HT1080 (cell line): ENCODE data around the gene YIPF3. TPM values are rescaled to one million over a fixed set of nuclear protein-coding genes. Genes with fewer than 3 reads are reported as not detected.

ENCODE experiments used
- DNase-seq: peaks from one replicate; pipeline ENCODE4 v3.0.0-alpha.2; 2015; ENCODE audit warnings: low read depth
- small RNA-seq: library from RNA; depleted of rRNA; stranded (forward); fragments of <200 nt; gene quantifications from one replicate; pipeline ENCODE3, GENCODE V24; 2014
- total RNA-seq: library from RNA; depleted of rRNA; stranded (reverse); fragments of >200 nt; shearing (Covaris generic); gene quantifications from 2 replicates; pipeline ENCODE4 v1.2.3, GENCODE V29; 2014; rRNA removed

Gene YIPF3
- total RNA-seq, 1 experiment from 2014 or later, result 100 TPM

GRCh38 chr6:43465948-43466347 lies 50.8 kb downstream of the YIPF3 start:
- no peak for DNase-seq

GRCh38 chr6:43464337-43464736 lies 52.4 kb downstream of the YIPF3 start:
- no peak for DNase-seq

- no peak for DNase-seq
These were observed 54.8 kb downstream of the YIPF3 start for GRCh38 chr6:43461936-43462335.

Small RNA genes within 50 kb of the gene (small RNA-seq; reads per million reads assigned to genes)
- gene RF00426 (not detected), gene RNU6-1113P (not detected)

Other genes with a start within 250 kb of the YIPF3 start
- gene SLC22A7, start 218.7 kb downstream of the YIPF3 start, total RNA-seq, result not detected in 2 replicates
- gene CRIP3, start 208.1 kb downstream of the YIPF3 start, total RNA-seq, result not detected in 2 replicates
- gene ZNF318, start 147.3 kb downstream of the YIPF3 start, total RNA-seq, result 4.8 and 6.4 TPM in 2 replicates
- 8.4 and 11.7 TPM in 2 replicates for gene ABCC10, start 89.4 kb downstream of the YIPF3 start, total RNA-seq
- 3.8 and 4.2 TPM in 2 replicates for gene DLK2, start 61.4 kb downstream of the YIPF3 start, total RNA-seq
- gene TJAP1, start 39.4 kb downstream of the YIPF3 start, total RNA-seq, result 19.4 and 21.3 TPM in 2 replicates
- 0.07 and 0.77 TPM in 2 replicates for gene LRRC73, start 6.6 kb downstream of the YIPF3 start, total RNA-seq
- 56.6 and 59.3 TPM in 2 replicates for gene POLR1C, start 163 bp upstream of the YIPF3 start, total RNA-seq
- gene XPO5, start 59.1 kb upstream of the YIPF3 start, total RNA-seq, result 38.9 and 70.7 TPM in 2 replicates
- 25.9 and 29.1 TPM in 2 replicates for gene POLH, start 59.3 kb upstream of the YIPF3 start, total RNA-seq
- 32.5 and 33.7 TPM in 2 replicates for gene GTPBP2, start 112.3 kb upstream of the YIPF3 start, total RNA-seq
- 26.9 and 35.2 TPM in 2 replicates for gene MAD2L1BP, start 118.9 kb upstream of the YIPF3 start, total RNA-seq
- gene RSPH9, start 128.1 kb upstream of the YIPF3 start, total RNA-seq, result not detected in 2 replicates
- gene MRPS18A, start 170.9 kb upstream of the YIPF3 start, total RNA-seq, result 102 and 120 TPM in 2 replicates